Mesenteric fat pad (tissue), 1 donor: Measurements from ENCODE around the gene HSPB8. TPM values are rescaled to one million over a fixed set of nuclear protein-coding genes. Genes with fewer than 3 reads are reported as not detected.
A peak's percentile ranks its signal among the peaks of the same experiment; 100 is the strongest.

ENCODE experiments used
- DNase-seq: peaks from one replicate; pipeline ENCODE4 v3.0.0-alpha.2; 2020; ENCODE audit warnings: low spot score
- long read RNA-seq: library from polyadenylated mRNA; unstranded; transcript quantifications from one replicate; pipeline ENCODE4 v2.0.0, GENCODE V29; 2020
- total RNA-seq: library from RNA; stranded (reverse); fragmentation: NEBNext Ultra II Directional; extraction: Animal tissue kit (Norgen Biotek cat#: 25700); gene quantifications from one replicate; pipeline ENCODE4 v1.2.1, GENCODE V29; 2021
- donor health status: DM: yes; HTN: yes; CAD: no.

The HSPB8 gene, protein sequence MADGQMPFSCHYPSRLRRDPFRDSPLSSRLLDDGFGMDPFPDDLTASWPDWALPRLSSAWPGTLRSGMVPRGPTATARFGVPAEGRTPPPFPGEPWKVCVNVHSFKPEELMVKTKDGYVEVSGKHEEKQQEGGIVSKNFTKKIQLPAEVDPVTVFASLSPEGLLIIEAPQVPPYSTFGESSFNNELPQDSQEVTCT
- total RNA-seq = 66.4 TPM
- long read RNA-seq, transcript HSPB8-201 (3 exons, 2,152 nt) = major isoform, 362 of 384 reads
- long read RNA-seq, partial matches to known transcripts = 1 of 384 reads
- long read RNA-seq, other reads (novel, unspliced or antisense) = 19 of 384 reads

DNA sequence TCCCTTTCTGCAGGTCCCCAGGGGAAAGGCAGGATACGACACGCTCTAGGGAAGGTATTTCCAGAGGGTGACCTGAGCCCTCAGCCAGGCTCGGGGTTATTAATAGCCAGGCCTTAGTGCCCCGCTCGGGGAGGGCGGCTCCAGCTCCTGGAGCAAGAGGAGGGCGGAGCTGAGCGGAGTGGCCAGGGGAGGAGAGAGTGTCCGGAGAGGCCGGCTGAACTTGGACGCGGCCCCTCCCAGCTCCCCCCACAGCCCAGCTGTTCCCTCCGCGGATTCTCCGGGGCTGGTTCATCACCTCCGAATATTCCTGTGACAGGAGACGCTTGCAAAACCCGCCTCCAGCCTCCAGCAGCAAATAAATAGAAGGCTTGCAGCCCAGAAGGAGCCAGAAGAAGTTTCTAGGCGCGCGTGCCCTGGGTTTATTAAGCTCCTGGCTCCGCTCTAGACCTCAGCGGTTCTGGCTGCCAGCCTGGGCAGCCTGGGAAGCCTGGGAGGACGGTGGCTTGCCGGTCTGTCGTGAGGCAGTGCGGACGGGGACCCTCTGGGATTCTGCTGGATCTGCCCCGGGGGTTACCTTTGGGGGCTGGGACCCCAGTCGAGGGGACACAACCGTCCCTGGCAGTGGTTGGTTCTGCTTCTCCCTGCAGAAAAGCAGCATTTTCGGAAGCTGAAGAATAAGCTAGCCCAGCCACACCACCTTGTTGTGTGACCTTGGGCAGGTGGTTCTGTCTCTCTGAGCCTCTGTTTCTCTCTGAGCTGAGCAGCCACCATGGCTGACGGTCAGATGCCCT, at the start of gene HSPB8:
Gene HSPB8, plus strand, starts transcription at position 388 of the 791 bp plus-strand sequence. Its CDS starts 382 bp downstream, at position 770.
- peak; percentile 92 for DNase-seq

DNA sequence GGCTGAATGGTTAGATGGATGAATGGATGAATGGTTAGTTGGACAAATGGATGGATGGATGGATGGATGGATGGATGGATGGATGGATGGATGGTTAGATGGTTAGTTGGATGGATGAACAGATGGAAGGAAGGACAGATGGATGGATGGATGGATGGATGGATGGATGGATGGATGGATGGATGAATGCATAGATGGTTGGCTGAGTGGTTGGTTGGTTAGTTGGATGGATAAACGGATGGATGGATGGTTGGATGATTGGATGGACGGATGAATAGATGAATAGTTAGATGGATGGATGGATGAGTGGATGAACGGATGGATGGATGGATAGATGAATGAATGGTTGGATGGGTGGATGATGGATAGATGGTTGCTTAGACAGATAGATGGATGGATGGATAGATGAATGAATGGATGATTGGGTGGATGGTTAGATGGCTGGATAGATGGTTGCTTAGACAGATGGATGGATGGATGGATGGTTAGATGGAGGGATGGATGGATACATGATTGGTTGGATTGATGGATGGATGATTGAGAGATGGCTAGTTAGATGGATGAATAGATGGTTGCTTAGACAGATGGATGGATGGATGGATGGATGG, 48.8 kb upstream of the HSPB8 start:
- no peak for DNase-seq

DNA sequence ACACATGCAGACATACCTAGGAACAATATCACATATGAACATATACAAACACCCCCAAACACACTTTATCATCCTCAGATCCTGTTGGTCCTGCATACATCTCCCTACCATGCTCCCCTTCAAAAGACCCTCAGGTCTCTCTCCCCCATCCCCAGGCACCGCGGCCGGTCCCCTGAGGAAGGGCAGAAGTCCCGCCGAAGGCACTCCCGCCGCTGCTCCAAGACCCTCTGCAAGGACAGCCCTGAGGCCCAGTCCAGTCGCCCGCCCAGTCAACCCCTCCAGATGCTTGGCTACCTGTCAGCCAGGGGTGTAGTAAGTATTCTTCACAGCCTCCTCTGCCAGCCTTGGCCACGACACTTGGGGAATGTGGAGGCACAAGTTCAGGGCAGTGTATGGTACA, 48.2 kb upstream of the HSPB8 start:
- DNase-seq = no peak

DNA sequence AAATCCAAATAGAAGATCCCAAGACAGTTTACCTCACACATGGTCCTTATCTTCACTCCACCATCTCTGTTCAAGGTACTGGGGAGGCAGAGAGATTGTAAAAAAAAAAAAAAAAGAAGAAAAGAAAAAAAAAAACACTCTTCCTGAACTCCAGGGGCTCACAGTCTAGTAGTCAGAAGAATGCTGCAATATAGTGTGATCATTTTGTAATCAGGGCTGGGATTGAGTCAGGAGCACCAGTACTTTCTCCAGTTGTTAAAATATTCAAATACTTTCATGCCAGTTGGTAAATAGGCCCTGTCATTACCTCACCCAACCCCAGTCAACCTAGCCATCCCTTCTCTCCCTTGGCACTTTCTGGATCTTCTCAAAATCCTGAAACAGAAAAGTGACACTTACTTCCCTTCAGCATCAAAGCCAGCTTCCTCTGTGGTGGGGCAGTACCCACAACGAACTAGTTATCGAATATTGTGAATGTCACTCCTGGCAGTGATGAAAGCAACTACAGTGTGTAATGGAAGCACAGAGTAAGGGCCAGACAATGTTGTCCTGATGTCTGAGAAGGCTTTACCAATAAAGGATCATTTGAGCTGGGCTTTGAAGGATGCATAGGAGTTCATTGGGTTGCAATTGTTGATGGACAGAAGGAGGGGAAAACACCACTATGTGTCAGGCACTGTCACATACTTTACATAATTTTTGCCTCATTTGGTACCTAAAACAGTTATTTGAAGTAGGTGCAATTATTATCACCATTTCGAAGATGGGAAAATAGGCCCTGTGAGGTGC, 44.3 kb upstream of the HSPB8 start:
- no peak for DNase-seq

DNA sequence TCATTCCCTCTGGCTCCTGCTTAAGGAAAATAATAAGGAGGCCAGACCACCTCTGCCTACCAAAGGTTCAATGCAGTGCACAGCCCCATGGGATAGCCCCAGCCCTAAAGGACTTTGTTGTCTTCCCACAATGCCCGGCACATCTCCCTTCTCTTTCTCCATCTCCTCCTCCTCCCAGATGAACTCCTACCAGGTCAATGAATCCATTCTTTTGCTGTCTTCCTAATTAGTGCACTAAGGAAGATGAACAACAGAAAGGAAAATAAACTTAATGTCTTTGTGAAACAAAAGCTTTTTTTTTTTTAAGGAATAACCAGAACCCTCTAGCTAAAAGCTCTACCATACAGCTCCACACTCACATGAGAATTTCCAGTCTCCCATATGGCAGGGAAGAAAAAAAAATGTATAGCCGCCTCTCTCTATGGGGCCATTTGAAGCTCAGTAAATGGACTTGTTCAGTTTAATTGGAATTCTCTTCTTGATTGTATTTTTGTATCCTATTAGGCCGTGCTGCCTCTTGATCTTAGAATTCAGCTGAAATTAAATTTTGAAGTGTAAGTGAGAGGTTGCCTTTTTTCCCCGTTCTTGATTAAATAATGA, 41.8 kb upstream of the HSPB8 start:
- no peak for DNase-seq

DNA sequence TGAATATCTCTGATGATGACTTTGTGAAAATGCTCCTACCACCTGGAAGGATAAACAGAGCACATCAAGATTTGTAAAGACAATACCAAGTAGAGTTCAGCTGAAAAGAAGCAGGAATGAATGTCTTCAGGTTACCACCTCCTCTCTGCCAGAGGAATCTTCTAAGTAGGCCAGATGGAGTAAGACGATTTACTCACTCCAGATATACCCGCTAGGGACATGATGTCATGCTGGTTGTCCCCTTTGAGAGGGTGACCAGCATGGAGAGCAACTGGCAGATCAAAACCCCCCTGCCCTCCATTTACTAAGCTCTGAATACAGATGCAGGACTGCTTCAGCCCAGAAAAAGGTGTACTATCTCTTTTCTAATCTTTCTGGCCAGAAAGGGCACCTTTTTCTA, 39.3 kb upstream of the HSPB8 start:
- no peak for DNase-seq

DNA sequence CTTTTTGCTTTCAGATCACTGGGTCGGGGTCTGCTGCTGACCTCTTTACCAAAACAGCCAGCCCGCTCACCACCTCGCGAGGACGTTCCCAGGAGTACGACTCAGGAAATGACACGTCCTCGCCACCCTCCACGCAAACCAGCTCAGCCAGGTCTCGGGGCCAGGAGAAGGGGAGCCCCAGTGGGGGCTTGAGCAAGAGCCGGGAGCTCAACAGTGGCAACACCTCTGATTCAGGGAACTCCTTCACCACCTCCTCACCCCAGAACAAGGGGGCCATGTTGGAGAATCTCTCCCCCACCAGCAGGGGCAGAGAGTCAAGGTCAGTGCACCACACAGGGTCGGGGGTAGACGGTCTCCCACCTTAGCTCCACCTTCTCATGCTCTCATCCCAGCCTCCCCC, 33.4 kb upstream of the HSPB8 start:
- DNase-seq = no peak

DNA sequence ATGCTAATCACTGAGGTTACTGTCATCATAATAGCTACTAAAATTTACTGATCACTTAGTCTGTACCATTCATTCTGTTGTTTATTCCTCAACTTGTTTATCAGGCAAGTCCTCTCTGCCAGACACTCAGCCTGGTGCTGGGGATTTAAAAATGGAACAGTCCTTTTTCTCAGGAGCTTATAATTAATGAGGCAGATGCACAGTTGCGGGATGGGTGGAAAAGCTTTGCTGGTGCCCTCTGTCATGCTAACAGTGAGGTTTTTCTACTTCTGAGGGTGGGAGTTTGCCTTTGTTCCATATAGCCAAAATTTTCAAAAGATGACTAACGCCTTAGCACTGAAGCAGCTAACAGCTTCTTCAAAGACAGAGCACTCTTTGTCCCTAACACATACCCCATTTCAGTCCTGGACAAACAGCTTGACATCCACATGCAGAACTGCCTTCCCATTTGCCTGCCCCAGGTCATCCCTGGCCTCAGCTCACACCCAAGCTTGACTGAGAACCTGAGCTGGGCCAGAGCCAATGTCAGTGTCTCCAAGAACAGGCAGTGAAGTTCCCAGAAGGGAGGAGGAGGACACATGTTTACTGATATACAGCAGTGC, 30.8 kb upstream of the HSPB8 start:
- DNase-seq = no peak

DNA sequence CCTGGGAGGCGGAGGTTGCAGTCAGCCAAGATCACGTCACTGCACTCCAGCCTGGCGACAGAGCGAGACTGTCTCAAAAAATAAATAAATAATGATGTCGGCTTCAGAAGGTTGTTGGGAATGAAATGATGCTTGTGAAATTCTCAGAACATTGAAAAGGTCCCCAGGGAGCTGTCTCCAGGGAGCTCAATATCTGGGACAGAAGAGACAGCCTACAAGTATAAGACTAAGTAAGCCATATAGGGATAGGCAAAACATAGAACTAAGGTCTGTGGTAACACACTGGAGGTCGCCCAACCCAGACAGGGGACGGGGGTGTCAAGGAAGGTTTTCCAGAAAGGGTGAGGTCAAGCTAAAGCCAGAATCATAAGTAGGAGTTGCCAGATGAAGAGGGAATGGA, 29.5 kb upstream of the HSPB8 start:
- DNase-seq = no peak

DNA sequence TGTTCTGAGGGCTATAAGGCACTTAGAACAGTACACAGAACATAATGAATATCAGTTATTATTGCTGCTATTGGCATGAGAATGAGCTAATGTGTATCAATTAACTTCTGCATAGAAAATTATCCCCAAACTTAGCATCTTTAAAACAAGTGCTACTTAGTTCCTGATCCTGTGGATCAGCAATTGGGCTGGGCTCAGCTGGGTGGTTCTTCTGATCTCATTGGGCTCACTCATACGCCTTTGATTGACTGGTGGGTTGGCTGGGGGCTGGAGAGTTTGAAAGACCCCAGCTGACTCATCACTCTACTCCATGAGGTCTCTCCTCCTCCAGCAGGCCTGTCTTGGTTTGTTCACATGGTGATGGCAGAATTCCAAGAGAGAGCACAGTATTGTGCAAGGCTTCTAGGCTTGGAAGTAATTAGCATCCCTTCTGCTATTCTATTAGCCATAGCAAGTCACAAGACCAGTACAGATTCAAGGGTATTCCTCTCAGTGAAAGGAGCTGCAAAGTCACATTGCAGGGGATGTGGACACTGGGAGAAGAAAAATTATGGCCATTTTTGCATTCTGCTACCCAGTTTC, 27.2 kb upstream of the HSPB8 start:
- no peak for DNase-seq

DNA sequence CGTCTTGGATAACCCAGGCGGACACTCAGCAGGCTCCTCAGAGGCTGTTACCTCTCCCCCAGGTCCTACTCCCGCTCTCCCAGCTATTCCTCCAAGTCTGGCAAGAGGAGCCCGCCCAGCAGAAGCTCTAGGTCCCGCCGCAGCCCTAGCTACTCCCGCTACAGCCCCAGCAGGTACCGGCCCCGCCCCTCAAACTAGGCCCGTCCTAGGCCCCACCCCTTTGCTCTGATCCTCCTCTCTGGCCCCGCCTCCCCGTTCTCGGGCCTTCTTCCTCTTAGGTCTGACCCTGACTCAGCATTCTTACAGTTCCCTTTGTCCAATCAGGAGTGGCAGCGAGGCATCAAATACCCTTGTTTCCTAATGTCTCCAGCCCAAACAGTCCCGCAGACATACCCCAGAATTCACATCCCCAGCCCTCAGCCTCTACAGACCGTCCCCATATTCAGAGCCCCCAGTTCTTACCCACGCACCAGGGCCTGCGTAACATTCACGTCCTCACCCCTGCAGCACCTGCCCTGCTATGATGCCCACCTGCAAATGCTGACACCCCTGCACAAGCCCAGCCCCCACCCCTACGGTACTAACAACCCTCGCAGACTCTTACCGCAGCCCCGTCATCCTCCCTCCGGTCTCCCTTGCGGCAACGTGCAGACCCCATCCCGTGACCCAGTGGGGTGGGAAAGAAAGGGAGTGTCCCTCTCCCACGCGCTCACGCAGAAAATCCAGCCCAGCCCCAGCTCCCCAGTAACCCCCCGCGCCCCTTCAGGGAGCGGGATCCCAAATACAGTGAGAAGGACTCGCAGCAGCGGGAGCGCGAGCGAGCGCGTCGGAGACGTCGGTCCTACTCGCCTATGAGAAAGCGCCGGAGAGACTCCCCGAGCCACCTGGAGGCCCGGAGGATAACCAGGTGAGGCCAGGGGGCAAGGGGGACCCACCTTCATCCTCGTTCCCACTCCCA, 25.0 kb upstream of the HSPB8 start:
- DNase-seq = no peak

DNA sequence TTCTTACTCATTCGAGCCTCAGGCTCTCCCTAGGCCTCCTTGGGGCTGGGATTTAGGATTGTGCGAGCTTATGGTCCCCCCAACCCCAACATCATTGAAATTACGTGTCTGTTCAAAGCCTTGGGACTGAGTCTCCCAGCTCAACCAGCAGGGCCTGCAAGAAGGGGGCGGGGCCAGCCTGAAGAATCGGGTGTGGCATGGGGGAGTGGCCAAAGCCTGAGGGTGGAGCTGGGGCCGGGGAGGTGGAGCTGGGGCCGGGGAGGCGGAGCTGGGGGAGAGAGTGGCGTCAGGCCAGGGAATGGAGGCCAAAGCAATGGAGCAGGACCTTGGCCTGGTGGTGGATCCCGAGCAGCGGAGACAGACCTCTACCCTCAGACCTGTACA, 24.3 kb upstream of the HSPB8 start:
- DNase-seq = no peak

DNA sequence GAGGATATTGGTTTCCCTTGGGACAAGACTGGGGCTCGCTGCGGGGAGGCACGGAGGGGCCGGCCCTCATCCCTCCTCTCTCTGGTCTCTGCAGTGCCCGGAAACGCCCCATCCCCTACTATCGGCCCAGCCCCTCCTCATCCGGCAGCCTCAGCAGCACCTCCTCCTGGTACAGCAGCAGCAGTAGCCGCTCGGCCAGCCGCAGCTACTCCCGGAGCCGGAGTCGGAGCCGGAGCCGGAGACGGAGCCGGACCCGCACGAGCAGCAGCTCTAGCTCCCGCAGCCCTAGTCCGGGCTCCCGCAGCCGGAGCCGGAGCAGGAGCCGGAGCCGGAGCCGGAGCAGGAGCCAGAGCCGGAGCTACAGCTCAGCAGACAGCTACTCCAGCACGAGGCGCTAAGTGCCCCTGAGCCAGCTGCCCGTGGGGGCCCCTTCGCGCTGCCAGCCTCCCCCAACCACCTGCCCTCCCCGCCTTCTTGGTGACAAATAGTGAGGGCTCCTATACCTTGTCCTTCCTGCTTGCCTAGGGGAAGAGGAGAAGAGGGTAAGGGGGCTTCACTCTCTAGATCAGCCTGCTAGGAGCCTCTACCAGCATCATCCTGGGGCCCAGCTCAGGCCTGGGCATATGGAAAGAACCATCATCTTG, 22.2 kb upstream of the HSPB8 start:
- no peak for DNase-seq

DNA sequence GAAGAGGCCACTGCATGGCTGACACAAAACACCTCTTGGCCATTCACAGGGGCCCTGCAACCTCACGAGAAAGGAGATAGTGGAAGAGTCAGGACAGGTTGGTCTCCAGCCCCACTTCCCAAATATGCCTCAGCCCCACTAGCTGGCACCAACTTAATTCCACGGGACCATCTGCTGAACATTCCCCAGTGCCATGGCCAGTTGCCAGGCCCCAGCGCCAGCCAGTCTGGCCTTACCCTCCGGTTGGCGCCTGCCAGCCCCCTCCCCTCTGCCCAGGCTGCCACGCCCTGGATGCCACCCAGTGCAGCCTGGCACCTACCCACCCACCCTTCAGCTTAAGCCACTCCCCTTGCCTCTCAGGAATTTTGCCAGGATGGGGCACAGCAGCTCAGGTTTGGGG, 21.2 kb upstream of the HSPB8 start:
- no peak for DNase-seq

DNA sequence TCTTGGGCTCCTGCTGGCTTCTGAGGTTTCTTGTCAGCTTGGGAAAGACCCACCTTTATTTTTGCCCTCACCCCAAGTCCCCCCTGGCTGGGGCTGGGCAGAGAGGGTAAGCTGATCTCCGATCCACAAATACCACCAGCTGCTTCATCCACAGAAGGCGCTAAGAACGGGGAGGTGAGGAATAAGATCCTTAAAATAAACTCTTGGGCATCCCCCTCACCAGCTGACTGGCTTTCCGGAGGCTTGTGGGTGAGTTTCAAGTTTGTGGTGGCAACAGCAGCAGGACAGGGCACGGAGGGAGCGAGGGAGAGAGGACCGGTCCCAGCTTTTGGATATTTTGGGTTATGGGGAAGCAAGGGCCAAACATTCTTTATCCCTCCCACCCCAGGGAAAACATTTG, 20.8 kb upstream of the HSPB8 start:
- no peak for DNase-seq

DNA sequence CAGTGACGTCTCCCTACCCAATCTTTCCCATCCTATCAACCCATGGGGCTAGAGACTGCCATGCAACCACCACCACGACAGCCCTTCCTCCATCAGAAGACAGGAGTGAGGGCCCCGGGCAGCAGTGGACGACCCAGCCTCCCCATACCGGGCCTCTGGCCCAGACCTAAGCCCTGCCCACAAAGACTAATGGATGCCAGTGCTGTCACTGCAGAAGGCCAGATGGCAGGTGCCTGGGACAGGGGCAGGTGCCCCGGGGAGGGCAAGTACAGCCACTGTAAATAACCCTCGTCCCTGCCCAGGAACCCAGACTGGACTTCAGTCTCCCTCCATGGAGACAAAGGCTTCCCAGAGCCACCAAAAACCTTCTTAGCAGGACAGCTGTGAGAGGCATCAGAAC, 20.3 kb upstream of the HSPB8 start:
- no peak for DNase-seq

DNA sequence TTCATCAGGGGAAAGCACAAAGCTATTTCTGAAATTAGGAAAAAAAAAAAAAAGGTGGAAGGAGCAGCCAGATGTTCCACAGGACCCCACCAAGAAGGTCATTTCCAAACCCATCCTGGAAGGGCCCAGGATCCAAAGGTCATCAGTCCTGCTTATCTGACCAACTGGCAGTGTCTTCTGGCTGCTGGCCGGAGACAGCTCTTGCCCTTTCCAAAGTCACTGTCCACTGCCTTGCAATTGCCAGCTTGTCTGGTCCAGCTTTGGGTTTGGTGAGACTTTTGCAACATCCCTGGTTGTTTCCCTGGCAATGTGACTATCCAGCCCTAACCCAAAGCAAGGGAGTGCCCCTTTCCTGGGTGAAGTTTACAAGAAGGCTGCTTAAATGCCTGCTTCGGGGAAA, 18.9 kb upstream of the HSPB8 start:
- no peak for DNase-seq

DNA sequence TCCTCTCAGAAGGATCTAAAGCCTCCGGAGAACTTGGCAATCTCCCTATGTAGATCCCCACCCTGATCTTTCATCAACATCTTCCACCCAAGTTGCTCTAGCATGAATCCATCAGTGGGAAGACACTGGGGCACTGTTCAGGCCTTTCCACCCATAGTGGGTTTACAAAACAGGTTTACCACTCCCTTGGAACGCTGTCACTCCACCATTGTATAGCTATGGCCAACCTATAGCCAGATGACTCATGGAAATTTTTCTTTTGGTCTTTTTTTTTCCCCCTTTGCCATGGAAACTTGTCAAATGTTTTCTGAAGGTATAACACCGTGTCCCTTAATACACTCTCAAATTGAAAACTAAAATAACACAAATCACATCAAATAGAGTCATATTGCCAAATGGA, 10.8 kb upstream of the HSPB8 start:
- DNase-seq = no peak

DNA sequence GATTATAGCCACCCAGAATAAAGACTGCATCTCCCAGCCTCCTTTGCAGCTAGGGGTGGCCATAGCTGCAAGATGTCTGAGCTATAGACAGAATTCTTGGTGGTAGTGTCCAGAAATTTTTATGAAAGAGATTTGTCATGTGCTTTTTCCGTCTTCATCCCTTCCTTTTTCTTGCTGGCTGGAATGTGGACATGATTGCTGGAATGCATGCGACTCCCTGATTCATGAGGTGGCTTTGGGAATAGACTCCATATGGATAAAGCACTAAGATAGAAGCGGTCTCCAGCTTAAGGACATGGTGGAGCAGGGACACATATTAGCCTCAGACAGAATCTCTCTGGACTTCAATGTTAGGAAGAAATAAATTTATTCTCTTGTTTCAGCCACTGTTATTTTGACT, 10.0 kb upstream of the HSPB8 start:
- no peak for DNase-seq
